Adrenal gland (tissue), 5 donors: ENCODE measurements around the gene HECTD1.
"Not testable (repeated sequence)": the region's sequence is repeated elsewhere in the genome, so short reads cannot be mapped to it uniquely, and the experiment has no call there.

Source experiments
- CTCF ChIP-seq, 6 experiments: fragments of 450-650 bp in 4 of 6; fragments of 200-600 bp in 2 of 6; sonication (generic) in 1 of 6; IDR thresholded peaks; 1 replicate in 5 of 6; 2 replicates in 1 of 6; pipeline versions ENCODE4 v1.5.1 to v1.8.0; 2016 to 2021; ENCODE audit warnings: antibody characterized with exemption in 6 of 6, mild to moderate bottlenecking in 2 of 6, moderate library complexity in 1 of 6
- POLR2A ChIP-seq, 2 donors: fragments of 450-650 bp; IDR thresholded peaks; one replicate each; pipeline ENCODE4 v1.6.1; 2017; ENCODE audit warnings: antibody characterized with exemption in 2 of 2, mild to moderate bottlenecking in 2 of 2, moderate library complexity in 1 of 2
- donor health status: DM: no; HTN: no; CAD: no.

- TF ChIP-seq CTCF, POLR2A (IDR thresholded peaks at IDR 0.05): not testable (repeated sequence)
These were observed 144.7 kb downstream of the HECTD1 start for GRCh38 chr14:31062908-31063307.
